ENCODE data around the gene FBN1. TPM values are rescaled to one million over a fixed set of nuclear protein-coding genes. Genes with fewer than 3 reads are reported as not detected.

Gene FBN1
- total and polyA plus RNA-seq, 8 donors: 4.7 to 384 (median 42.6) TPM

- Histone ChIP-seq H3K27ac (no peak overlapping the region), H3K4me1 (no peaks in the 10 kb centered on the region), H3K27me3 (no peaks in the 10 kb centered on the region), H3K9me3 (no peaks in the 10 kb centered on the region), H3K36me3 (peaks cover 0 to 74% (median 47%) of the 10 kb centered on the region in 4 donors), H3K4me3 (no peak overlapping the region)
- 63 to 84% (median 75%) methylated on average over 1 of the region's 1 CpG for WGBS, 5 donors
- TF ChIP-seq EP300 (IDR thresholded peaks at IDR 0.05) (no peak), POLR2A (IDR thresholded peaks at IDR 0.05) (no peak), POLR2AphosphoS5 (IDR thresholded peaks at IDR 0.05) (no peak), CTCF (IDR thresholded peaks at IDR 0.05) (no peak)
- no peak for DNase-seq
- intact Hi-C loops (cut with DNase I; ENCODE audit: low total_unique reads): no loop called here
These were observed 144.3 kb downstream of the FBN1 start for GRCh38 chr15:48501208-48501607.

GRCh38 chr15:48500595-48500994, 144.9 kb downstream of the FBN1 start:
- DNase-seq: no peak
- 86 to 96% (median 91%) methylated on average over 4 of the region's 4 CpGs for WGBS, 5 donors
- intact Hi-C loops (cut with DNase I; ENCODE audit: low total_unique reads): no loop called here
- no peak overlapping the region for H3K27ac ChIP-seq
- TF ChIP-seq EP300 (IDR thresholded peaks at IDR 0.05): no peak
- TF ChIP-seq POLR2A (IDR thresholded peaks at IDR 0.05): no peak
- no peak for TF ChIP-seq CTCF (IDR thresholded peaks at IDR 0.05)
- TF ChIP-seq POLR2AphosphoS5 (IDR thresholded peaks at IDR 0.05): no peak
- no peaks in the 10 kb centered on the region for H3K27me3 ChIP-seq
- H3K4me3 ChIP-seq: no peak overlapping the region
- peaks cover 0 to 75% (median 49%) of the 10 kb centered on the region in 4 donors for H3K36me3 ChIP-seq
- no peaks in the 10 kb centered on the region for H3K9me3 ChIP-seq
- H3K4me1 ChIP-seq: no peaks in the 10 kb centered on the region

GRCh38 chr15:48499978-48500377, 145.5 kb downstream of the FBN1 start:
- DNase-seq: no peak
- intact Hi-C loops (cut with DNase I; ENCODE audit: low total_unique reads): no loop called here
- TF ChIP-seq POLR2AphosphoS5 (IDR thresholded peaks at IDR 0.05): no peak
- TF ChIP-seq POLR2A (IDR thresholded peaks at IDR 0.05): no peak
- no peak for TF ChIP-seq CTCF (IDR thresholded peaks at IDR 0.05)
- TF ChIP-seq EP300 (IDR thresholded peaks at IDR 0.05): no peak
- peaks cover 0 to 75% (median 52%) of the 10 kb centered on the region in 4 donors for H3K36me3 ChIP-seq
- H3K27me3 ChIP-seq: no peaks in the 10 kb centered on the region
- H3K27ac ChIP-seq: no peak overlapping the region
- no peaks in the 10 kb centered on the region for H3K4me1 ChIP-seq
- no peak overlapping the region for H3K4me3 ChIP-seq
- H3K9me3 ChIP-seq: no peaks in the 10 kb centered on the region

- TF ChIP-seq POLR2AphosphoS5 (IDR thresholded peaks at IDR 0.05): no peak
- TF ChIP-seq EP300 (IDR thresholded peaks at IDR 0.05): no peak
- no peak for TF ChIP-seq CTCF (IDR thresholded peaks at IDR 0.05)
- no peak for TF ChIP-seq POLR2A (IDR thresholded peaks at IDR 0.05)
- Histone ChIP-seq H3K27ac (no peak overlapping the region), H3K27me3 (no peaks in the 10 kb centered on the region), H3K36me3 (peaks cover 0 to 75% (median 48%) of the 10 kb centered on the region in 4 donors), H3K4me3 (no peak overlapping the region), H3K4me1 (no peaks in the 10 kb centered on the region), H3K9me3 (no peaks in the 10 kb centered on the region)
- no peak for DNase-seq
- WGBS, 5 donors: 88 to 96% (median 94%) methylated on average over 3 of the region's 3 CpGs
- intact Hi-C loops (cut with DNase I; ENCODE audit: low total_unique reads): no loop called here
These were observed 146.7 kb downstream of the FBN1 start for GRCh38 chr15:48498828-48499227.
